Sigmoid colon (tissue), 4 donors: ENCODE data around the gene SKAP1.

Experiments
- POLR2A ChIP-seq, 2 donors: fragments of 450-650 bp; IDR thresholded peaks; one replicate each; pipeline ENCODE4 v1.6.1; 2016; ENCODE audit warnings: antibody characterized with exemption in 2 of 2, mild to moderate bottlenecking in 2 of 2, moderate library complexity in 2 of 2
- POLR2AphosphoS5 ChIP-seq, 4 donors: sonication (generic); formaldehyde crosslinking; IDR thresholded peaks; one replicate each; pipeline ENCODE4 v1.6.1; 2017; ENCODE audit warnings: antibody characterized with exemption in 4 of 4
- TF ChIP-seq, protein P1 (sequence below), 4 experiments: fragments of 450-650 bp in 3 of 4; fragments of 200-600 bp in 1 of 4; IDR thresholded peaks; one replicate each; pipeline ENCODE4 v1.5.1; 2016 to 2019; ENCODE audit warnings: antibody characterized with exemption in 4 of 4, mild to moderate bottlenecking in 3 of 4, moderate library complexity in 2 of 4

- TF ChIP-seq, protein P1, sequence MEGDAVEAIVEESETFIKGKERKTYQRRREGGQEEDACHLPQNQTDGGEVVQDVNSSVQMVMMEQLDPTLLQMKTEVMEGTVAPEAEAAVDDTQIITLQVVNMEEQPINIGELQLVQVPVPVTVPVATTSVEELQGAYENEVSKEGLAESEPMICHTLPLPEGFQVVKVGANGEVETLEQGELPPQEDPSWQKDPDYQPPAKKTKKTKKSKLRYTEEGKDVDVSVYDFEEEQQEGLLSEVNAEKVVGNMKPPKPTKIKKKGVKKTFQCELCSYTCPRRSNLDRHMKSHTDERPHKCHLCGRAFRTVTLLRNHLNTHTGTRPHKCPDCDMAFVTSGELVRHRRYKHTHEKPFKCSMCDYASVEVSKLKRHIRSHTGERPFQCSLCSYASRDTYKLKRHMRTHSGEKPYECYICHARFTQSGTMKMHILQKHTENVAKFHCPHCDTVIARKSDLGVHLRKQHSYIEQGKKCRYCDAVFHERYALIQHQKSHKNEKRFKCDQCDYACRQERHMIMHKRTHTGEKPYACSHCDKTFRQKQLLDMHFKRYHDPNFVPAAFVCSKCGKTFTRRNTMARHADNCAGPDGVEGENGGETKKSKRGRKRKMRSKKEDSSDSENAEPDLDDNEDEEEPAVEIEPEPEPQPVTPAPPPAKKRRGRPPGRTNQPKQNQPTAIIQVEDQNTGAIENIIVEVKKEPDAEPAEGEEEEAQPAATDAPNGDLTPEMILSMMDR (IDR thresholded peaks at IDR 0.05): no peak
- TF ChIP-seq POLR2A (IDR thresholded peaks at IDR 0.05) (no peak), POLR2AphosphoS5 (IDR thresholded peaks at IDR 0.05) (no peak)
Measured at GRCh38 chr17:48426761-48427500, 3.1 kb downstream of the SKAP1 start.
